Neuronal stem cell (in vitro differentiated cells): Measurements from ENCODE around the gene GRAP2.

Experiments used
- DNase-seq: peaks from one replicate; pipeline ENCODE4 v3.0.0-alpha.2; 2013; ENCODE audit warnings: low spot score
- H2AFZ ChIP-seq: one replicate; pipeline ENCODE4 v1.6.1; 2013; ENCODE audit warnings: mild to moderate bottlenecking, low read length, inconsistent platforms
- H2AK5ac ChIP-seq: 2 replicates; pipeline ENCODE4 v1.6.1; 2013; ENCODE audit warnings: low read depth, mild to moderate bottlenecking, inconsistent platforms, low read length, moderate library complexity, mixed read lengths
- H2BK120ac ChIP-seq: 2 replicates; pipeline ENCODE4 v1.6.1; 2013; ENCODE audit warnings: low read depth, mild to moderate bottlenecking, inconsistent platforms, low read length, moderate library complexity, mixed read lengths
- H2BK12ac ChIP-seq: one replicate; pipeline ENCODE4 v1.6.1; 2013; ENCODE audit warnings: low read length, inconsistent platforms
- H2BK15ac ChIP-seq: 2 replicates; pipeline ENCODE4 v1.6.1; 2013; ENCODE audit warnings: mild to moderate bottlenecking, low read length, inconsistent platforms, mixed read lengths
- H2BK5ac ChIP-seq: one replicate; pipeline ENCODE4 v1.6.1; 2013; ENCODE audit warnings: inconsistent platforms, mild to moderate bottlenecking, low read length, moderate library complexity
- H3K14ac ChIP-seq: one replicate; pipeline ENCODE4 v1.6.1; 2013; ENCODE audit warnings: low read length, inconsistent platforms
- H3K18ac ChIP-seq: 2 replicates; pipeline ENCODE4 v1.6.1; 2013; ENCODE audit warnings: low read length, inconsistent platforms
- H3K23ac ChIP-seq: 2 replicates; pipeline ENCODE4 v1.6.1; 2013; ENCODE audit warnings: low read depth, mild to moderate bottlenecking, mixed read lengths, low read length, inconsistent platforms; ENCODE audit not compliant: poor library complexity
- H3K27ac ChIP-seq: replicated peaks from 3 replicates; pipeline ENCODE4 v1.5.1; 2013; ENCODE audit warnings: low read length, inconsistent platforms
- H3K27me3 ChIP-seq, 3 experiments: 2 replicates each; pipeline ENCODE4 v1.6.1; 2013; ENCODE audit warnings: low read length in 3 of 3, mild to moderate bottlenecking in 2 of 3, inconsistent platforms in 1 of 3, low read depth in 1 of 3, mixed read lengths in 1 of 3, moderate library complexity in 1 of 3; ENCODE audit not compliant: control insufficient read depth in 3 of 3, insufficient read depth in 3 of 3
- H3K36me3 ChIP-seq, 2 donors: replicated peaks in 1 of 2; 2 replicates each; pipeline ENCODE4 v1.6.1; 2013; ENCODE audit warnings: low read length in 2 of 2; ENCODE audit not compliant: control insufficient read depth in 2 of 2, insufficient read depth in 2 of 2
- H3K4ac ChIP-seq: 2 replicates; pipeline ENCODE4 v1.6.1; 2013; ENCODE audit warnings: inconsistent platforms, mild to moderate bottlenecking, low read length, moderate library complexity
- H3K4me1 ChIP-seq, 2 donors: 1 replicate in 1 of 2; 2 replicates in 1 of 2; pipeline ENCODE4 v1.6.1; 2013; ENCODE audit warnings: low read length in 2 of 2, low read depth in 1 of 2; ENCODE audit not compliant: control insufficient read depth in 2 of 2, insufficient read depth in 1 of 2
- H3K4me2 ChIP-seq: one replicate; pipeline ENCODE4 v1.6.1; 2013; ENCODE audit warnings: mild to moderate bottlenecking, low read length, inconsistent platforms; ENCODE audit not compliant: insufficient read depth, poor library complexity, severe bottlenecking
- H3K4me3 ChIP-seq, 2 donors: 2 replicates each; pipeline ENCODE4 v1.5.1; 2013; ENCODE audit warnings: low read length in 2 of 2, mild to moderate bottlenecking in 2 of 2, inconsistent platforms in 1 of 2, moderate library complexity in 1 of 2
- H3K79me1 ChIP-seq: one replicate; pipeline ENCODE4 v1.6.1; 2013; ENCODE audit warnings: low read depth, mild to moderate bottlenecking, inconsistent platforms, low read length, moderate library complexity
- H3K9ac ChIP-seq: one replicate; pipeline ENCODE4 v1.6.1; 2013; ENCODE audit warnings: mild to moderate bottlenecking, low read depth, low read length, inconsistent platforms; ENCODE audit not compliant: poor library complexity
- H3K9me3 ChIP-seq, 2 donors: replicated peaks in 1 of 2; 2 replicates each; pipeline versions ENCODE3 to v1.6.1; 2013; ENCODE audit warnings: low read length in 2 of 2, mild to moderate bottlenecking in 2 of 2, inconsistent platforms in 1 of 2, low read depth in 1 of 2, mixed read lengths in 1 of 2, moderate library complexity in 1 of 2; ENCODE audit not compliant: control insufficient read depth in 2 of 2, insufficient read depth in 1 of 2
- H4K8ac ChIP-seq: one replicate; pipeline ENCODE4 v1.6.1; 2013; ENCODE audit warnings: low read depth, mild to moderate bottlenecking, inconsistent platforms, low read length, moderate library complexity
- H4K91ac ChIP-seq: one replicate; pipeline ENCODE4 v1.6.1; 2013; ENCODE audit warnings: low read length, low read depth, mild to moderate bottlenecking, inconsistent platforms; ENCODE audit not compliant: poor library complexity
- WGBS, 2 donors: extraction: QIAGEN DNeasy Blood & Tissue Kit; methylation state at CpG; one replicate each; pipeline ENCODE4 v1.1.7; 2013; ENCODE audit warnings: missing lambda C conversion rate in 2 of 2, mixed read lengths in 1 of 2; ENCODE audit not compliant: insufficient read length in 2 of 2, insufficient replicate concordance in 1 of 2; ENCODE audit errors: extremely low coverage in 2 of 2; 5-methylcytosine and 5-hydroxymethylcytosine counted together

The GRAP2 gene

GRCh38 chr22:39959640-39960447 is 59.0 kb downstream of the GRAP2 start, which contains the start of gene TMA7B:
TMA7B (plus strand) TSS chr22:39960397; CDS start chr22:39964375, 3,978 bp downstream.
- no peak for DNase-seq
- Histone ChIP-seq H3K36me3 (no peaks in the 10 kb centered on the region), H3K14ac (no peak within 1 kb of the TSS), H3K79me1 (no peaks in the 10 kb centered on the region), H2BK15ac (peak within 1 kb of the TSS; percentile 66), H4K91ac (no peak within 1 kb of the TSS), H3K23ac (peak within 1 kb of the TSS; percentile 12), H3K27ac (no peak within 1 kb of the TSS), H3K4me3 (no peak within 1 kb of the TSS), H3K18ac (peak within 1 kb of the TSS; percentile 36), H4K8ac (no peak within 1 kb of the TSS), H3K4me1 (peaks cover 0 to 7% of the 10 kb centered on the region in 2 donors), H2BK120ac (no peak within 1 kb of the TSS), H3K9me3 (no peaks in the 10 kb centered on the region), H3K4me2 (no peak within 1 kb of the TSS), H3K4ac (peak within 1 kb of the TSS; percentile 40), H2AFZ (peak within 1 kb of the TSS; percentile 67), H3K9ac (peak within 1 kb of the TSS; percentile 22), H3K27me3 (peaks cover 0 to 20% (median 0%) of the 10 kb centered on the region in 3 experiments), H2BK5ac (no peak within 1 kb of the TSS), H2BK12ac (peak within 1 kb of the TSS; percentile 43), H2AK5ac (no peak within 1 kb of the TSS)
- no CpG with 5 or more reads among the region's 14 CpGs for WGBS, 2 donors

GRCh38 chr22:39960791-39961746 is 60.2 kb downstream of the GRAP2 start:
- no peak overlapping the region for H3K4me2 ChIP-seq
- H3K27ac ChIP-seq: no peak overlapping the region

GRCh38 chr22:39962071-39962470 is 61.2 kb downstream of the GRAP2 start:
- Histone ChIP-seq H3K4me2 (no peak overlapping the region), H3K36me3 (no peaks in the 10 kb centered on the region), H2AK5ac (no peak overlapping the region), H2BK5ac (no peak overlapping the region), H3K27ac (no peak overlapping the region), H3K4me1 (peaks cover 0 to 7% of the 10 kb centered on the region in 2 donors), H3K23ac (no peak overlapping the region), H4K8ac (no peak overlapping the region), H2BK15ac (no peak overlapping the region), H2AFZ (no peak overlapping the region), H3K4me3 (no peak overlapping the region), H3K18ac (no peak overlapping the region), H2BK12ac (no peak overlapping the region), H3K9me3 (no peaks in the 10 kb centered on the region), H3K9ac (no peak overlapping the region), H3K27me3 (peaks cover 0 to 25% (median 0%) of the 10 kb centered on the region in 3 experiments), H3K14ac (no peak overlapping the region), H2BK120ac (no peak overlapping the region), H3K79me1 (no peaks in the 10 kb centered on the region), H3K4ac (no peak overlapping the region), H4K91ac (no peak overlapping the region)
- no peak for DNase-seq
- no CpG with 5 or more reads among the region's 9 CpGs for WGBS, 2 donors

More at GRCh38 chr22:39960791-39961746, 60.2 kb downstream of the GRAP2 start:
- no peak overlapping the region for H2BK120ac ChIP-seq
- no peak overlapping the region for H2BK15ac ChIP-seq
- H3K4me3 ChIP-seq: no peak overlapping the region
- H3K79me1 ChIP-seq: no peaks in the 10 kb centered on the region
- no peak overlapping the region for H3K14ac ChIP-seq
- no peak overlapping the region for H2AFZ ChIP-seq
- no peak overlapping the region for H2AK5ac ChIP-seq
- H3K36me3 ChIP-seq: no peaks in the 10 kb centered on the region
- no peak overlapping the region for H4K8ac ChIP-seq
- no peak overlapping the region for H3K23ac ChIP-seq
- H4K91ac ChIP-seq: no peak overlapping the region
- H2BK12ac ChIP-seq: no peak overlapping the region
- no peak overlapping the region for H2BK5ac ChIP-seq
- H3K9ac ChIP-seq: no peak overlapping the region
- no peaks in the 10 kb centered on the region for H3K9me3 ChIP-seq
- no peak overlapping the region for H3K4ac ChIP-seq
- H3K18ac ChIP-seq: no peak overlapping the region
- DNase-seq: no peak
- peaks cover 0 to 7% of the 10 kb centered on the region in 2 donors for H3K4me1 ChIP-seq
- no CpG with 5 or more reads among the region's 13 CpGs for WGBS, 2 donors
- peaks cover 0 to 20% (median 0%) of the 10 kb centered on the region in 3 experiments for H3K27me3 ChIP-seq
